SK-N-SH treated with all-trans-retinoic acid at 6 μM for 48 hours (cell line): ENCODE results near the gene FRMD4A.
"Not testable (repeated sequence)": the region's sequence is repeated elsewhere in the genome, so short reads cannot be mapped to it uniquely, and the experiment has no call there.

Experiments
- ARNTL ChIP-seq: fragments of 450-650 bp; formaldehyde crosslinking; IDR thresholded peaks from 2 replicates; pipeline ENCODE4 v1.5.0; 2020; ENCODE audit warnings: low read depth, mild to moderate bottlenecking, moderate library complexity, borderline replicate concordance
- TCF4 ChIP-seq: fragments of 250-450 bp; sonication (Bioruptor Pico); IDR thresholded peaks from 2 replicates; pipeline ENCODE4 v1.8.0; 2021; ENCODE audit warnings: mild to moderate bottlenecking, moderate library complexity, borderline replicate concordance
- TSHZ2 ChIP-seq: fragments of 250-450 bp; sonication (Bioruptor Pico); IDR thresholded peaks from 2 replicates; pipeline ENCODE4 v1.5.0; 2020; ENCODE audit warnings: mild to moderate bottlenecking, moderate library complexity
- ZNF70 ChIP-seq: fragments of 450-650 bp; formaldehyde crosslinking; IDR thresholded peaks from 2 replicates; pipeline ENCODE4 v1.5.0; 2020; ENCODE audit warnings: mild to moderate bottlenecking, moderate library complexity
- ZNF8 ChIP-seq: fragments of 450-650 bp; formaldehyde crosslinking; IDR thresholded peaks from 2 replicates; pipeline ENCODE4 v1.5.0; 2020; ENCODE audit warnings: mild to moderate bottlenecking, moderate library complexity

GRCh38 chr10:14213703-14214102 lies 117.0 kb downstream of the FRMD4A start:
- TF ChIP-seq ZNF70 (CRISPR knock-in tag); TSHZ2 (CRISPR knock-in tag); ARNTL (CRISPR knock-in tag); TCF4 (CRISPR knock-in tag); ZNF8: not testable (repeated sequence)
